ENCODE results near the gene SLC7A7. TPM values are rescaled to one million over a fixed set of nuclear protein-coding genes. Genes with fewer than 3 reads are reported as not detected.
A peak's percentile ranks its signal among the peaks of the same experiment; 100 is the strongest.

SLC7A7 gene
- total RNA-seq, 1 donor from 2014 or later: 157 TPM

DNA sequence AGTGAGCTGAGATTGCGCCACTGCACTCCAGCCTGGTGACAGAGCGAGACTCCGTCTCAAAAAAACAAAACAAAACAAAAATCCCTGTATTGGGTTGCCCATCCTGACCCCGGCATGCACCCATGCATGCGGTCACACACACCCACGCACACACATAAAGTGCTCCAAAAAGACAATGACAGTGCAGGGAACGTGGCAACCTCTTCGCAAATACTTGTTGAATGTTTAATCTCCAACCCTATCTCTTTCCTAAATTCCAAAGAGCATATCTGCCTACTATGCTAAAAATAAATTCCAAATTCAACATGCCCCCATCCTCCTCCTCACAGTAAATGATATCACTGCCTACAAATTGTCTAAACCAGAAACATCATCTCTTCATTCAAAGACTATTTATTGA lies 13.5 kb downstream of the SLC7A7 start:
- TF ChIP-seq, protein P1, sequence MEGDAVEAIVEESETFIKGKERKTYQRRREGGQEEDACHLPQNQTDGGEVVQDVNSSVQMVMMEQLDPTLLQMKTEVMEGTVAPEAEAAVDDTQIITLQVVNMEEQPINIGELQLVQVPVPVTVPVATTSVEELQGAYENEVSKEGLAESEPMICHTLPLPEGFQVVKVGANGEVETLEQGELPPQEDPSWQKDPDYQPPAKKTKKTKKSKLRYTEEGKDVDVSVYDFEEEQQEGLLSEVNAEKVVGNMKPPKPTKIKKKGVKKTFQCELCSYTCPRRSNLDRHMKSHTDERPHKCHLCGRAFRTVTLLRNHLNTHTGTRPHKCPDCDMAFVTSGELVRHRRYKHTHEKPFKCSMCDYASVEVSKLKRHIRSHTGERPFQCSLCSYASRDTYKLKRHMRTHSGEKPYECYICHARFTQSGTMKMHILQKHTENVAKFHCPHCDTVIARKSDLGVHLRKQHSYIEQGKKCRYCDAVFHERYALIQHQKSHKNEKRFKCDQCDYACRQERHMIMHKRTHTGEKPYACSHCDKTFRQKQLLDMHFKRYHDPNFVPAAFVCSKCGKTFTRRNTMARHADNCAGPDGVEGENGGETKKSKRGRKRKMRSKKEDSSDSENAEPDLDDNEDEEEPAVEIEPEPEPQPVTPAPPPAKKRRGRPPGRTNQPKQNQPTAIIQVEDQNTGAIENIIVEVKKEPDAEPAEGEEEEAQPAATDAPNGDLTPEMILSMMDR (IDR thresholded peaks at IDR 0.05): no peak
- H3K9me3 ChIP-seq: no peaks in the 10 kb centered on the region
- H3K4me3 ChIP-seq: no peak overlapping the region
- intact Hi-C loops (cut with DNase I): no loop called here
- no peaks in the 10 kb centered on the region for H3K36me3 ChIP-seq
- no peak overlapping the region for H3K27ac ChIP-seq
- H3K4me1 ChIP-seq: peaks cover 9% of the 10 kb centered on the region
- H3K27me3 ChIP-seq (ENCODE audit: low read depth): no peaks in the 10 kb centered on the region
- DNase-seq: no peak
- no peak for ATAC-seq

DNA sequence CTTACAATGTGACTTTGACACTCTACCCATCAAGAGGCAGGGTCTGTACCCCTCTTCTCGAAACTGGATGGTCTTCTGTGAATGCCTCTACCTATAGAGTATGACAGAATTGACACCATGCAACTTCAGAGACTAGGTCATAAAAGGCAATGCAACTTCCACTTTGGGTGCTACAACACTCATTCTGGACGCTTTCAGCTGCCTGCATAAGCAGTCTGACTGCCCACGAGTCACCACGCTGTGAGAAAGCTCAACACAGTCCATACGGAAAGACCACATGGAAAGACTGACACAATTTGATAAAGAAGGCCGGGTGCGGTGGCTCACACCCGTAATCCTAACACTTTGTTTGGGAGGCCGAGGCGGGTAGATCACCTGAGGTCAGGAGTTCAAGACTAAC lies 14.9 kb downstream of the SLC7A7 start:
- ATAC-seq: peak in 1 of 2 donors; percentile 18
- Histone ChIP-seq H3K9me3 (no peaks in the 10 kb centered on the region), H3K36me3 (no peaks in the 10 kb centered on the region), H3K4me1 (peaks cover 9% of the 10 kb centered on the region), H3K4me3 (no peak overlapping the region), H3K27ac (no peak overlapping the region), H3K27me3 (ENCODE audit: low read depth) (no peaks in the 10 kb centered on the region)
- intact Hi-C loops (cut with DNase I): no loop called here
- DNase-seq: no peak
- TF ChIP-seq, protein P1 (IDR thresholded peaks at IDR 0.05): no peak

DNA sequence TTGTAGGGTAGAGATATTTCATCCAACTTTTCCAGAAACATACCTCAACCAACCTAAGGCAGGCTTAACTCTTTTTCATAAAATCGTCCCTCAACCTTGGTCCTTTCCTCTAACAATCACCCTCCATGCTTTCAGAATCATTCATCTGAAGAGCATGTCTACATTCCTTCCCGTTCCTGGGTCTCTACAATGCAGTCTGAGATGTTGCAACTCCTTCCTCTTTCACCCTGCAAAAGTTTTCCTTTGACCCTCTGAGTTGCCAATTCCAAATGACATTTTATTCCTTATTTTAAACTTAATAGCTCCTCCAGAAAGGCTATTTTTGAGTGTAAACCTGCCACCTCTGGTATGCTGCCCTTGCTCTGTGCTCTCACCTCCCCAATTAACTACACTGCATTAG lies 16.7 kb downstream of the SLC7A7 start:
- Histone ChIP-seq H3K4me3 (no peak overlapping the region), H3K27ac (no peak overlapping the region), H3K9me3 (no peaks in the 10 kb centered on the region), H3K27me3 (ENCODE audit: low read depth) (no peaks in the 10 kb centered on the region), H3K36me3 (no peaks in the 10 kb centered on the region), H3K4me1 (peaks cover 9% of the 10 kb centered on the region)
- TF ChIP-seq, protein P1 (IDR thresholded peaks at IDR 0.05): no peak
- intact Hi-C loops (cut with DNase I): no loop called here
- peak; percentile 55 to 64 for ATAC-seq
- no peak for DNase-seq

DNA sequence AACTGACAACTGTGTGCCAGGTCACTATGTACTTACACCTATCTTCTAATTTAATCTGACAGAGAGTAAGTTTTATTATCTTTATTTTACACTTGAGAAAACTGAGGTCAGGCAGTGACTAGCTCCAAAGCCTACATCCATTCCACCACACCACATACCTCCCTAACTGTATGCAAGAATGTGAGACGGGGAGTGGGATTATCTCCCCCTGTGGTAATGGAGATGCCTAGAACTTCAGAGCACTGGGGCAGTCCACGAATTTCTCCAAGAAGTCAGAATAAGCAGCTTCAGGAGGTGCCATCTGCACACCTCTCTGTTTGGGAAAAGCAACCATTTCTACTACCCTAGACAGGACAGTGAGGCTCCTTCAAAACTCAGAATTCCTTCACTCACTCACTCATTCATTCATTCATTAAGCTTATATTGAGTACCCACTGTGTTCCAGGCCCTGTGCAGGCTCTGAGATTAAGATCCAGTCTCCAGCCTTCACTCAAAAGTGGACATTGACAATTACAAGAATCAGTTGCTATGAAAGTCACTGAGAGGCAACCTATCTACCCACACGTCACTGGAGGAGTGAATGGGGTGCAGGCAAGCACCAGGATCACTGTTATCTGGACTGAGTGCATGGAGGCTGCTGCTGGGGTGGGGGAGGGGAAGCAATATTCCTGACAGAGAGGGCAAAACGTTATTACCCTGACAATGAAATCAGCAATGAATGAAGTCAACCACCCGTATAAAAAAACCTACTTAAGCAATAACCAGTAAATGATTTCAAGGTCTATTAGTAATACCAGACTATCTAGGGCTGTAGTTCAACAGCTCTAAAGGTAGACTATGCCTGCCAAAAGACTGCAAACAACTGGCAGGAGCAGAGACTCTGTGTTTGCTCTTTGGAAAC lies 18.0 kb downstream of the SLC7A7 start:
- no peak overlapping the region for H3K27ac ChIP-seq
- H3K4me3 ChIP-seq: no peak overlapping the region
- DNase-seq (no peak), ATAC-seq (no peak)
- H3K27me3 ChIP-seq (ENCODE audit: low read depth): no peaks in the 10 kb centered on the region
- H3K36me3 ChIP-seq: no peaks in the 10 kb centered on the region
- intact Hi-C loops (cut with DNase I): no loop called here
- peaks cover 7% of the 10 kb centered on the region for H3K4me1 ChIP-seq
- no peaks in the 10 kb centered on the region for H3K9me3 ChIP-seq
- TF ChIP-seq, protein P1 (IDR thresholded peaks at IDR 0.05): no peak

DNA sequence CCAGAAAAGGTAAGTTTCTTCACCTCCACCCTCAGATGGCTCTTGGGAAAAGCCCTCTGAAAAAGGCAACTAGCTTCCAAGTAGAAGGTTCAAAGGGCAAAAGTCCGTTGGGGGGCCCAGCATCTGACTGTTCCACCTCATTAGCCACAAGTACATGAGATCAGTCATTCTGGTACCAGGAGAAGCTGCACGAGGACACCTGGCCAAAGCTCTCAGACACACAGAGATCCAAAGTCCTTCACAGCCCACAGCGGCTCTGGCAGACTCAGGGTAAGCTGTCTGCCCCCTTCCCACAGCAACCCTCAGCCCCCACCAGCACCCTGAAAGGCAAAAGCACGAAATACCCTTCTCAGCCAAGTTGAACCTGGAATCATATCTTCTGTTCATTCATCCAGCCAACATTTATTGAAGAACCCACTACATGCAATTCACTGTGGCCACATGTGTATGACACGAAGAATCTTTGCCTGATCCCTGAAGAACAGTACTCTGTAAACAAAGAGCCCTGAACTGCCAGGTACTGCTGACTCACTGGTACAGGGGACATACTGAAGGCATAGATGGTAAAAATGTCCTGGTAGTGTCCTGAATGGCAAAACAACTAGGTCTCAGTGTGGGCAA lies 19.0 kb downstream of the SLC7A7 start:
- no peak overlapping the region for H3K27ac ChIP-seq
- H3K27me3 ChIP-seq (ENCODE audit: low read depth): no peaks in the 10 kb centered on the region
- ATAC-seq (no peak), DNase-seq (no peak)
- TF ChIP-seq, protein P1 (IDR thresholded peaks at IDR 0.05): no peak
- no peak overlapping the region for H3K4me3 ChIP-seq
- H3K36me3 ChIP-seq: no peaks in the 10 kb centered on the region
- intact Hi-C loops (cut with DNase I): no loop called here
- H3K9me3 ChIP-seq: no peaks in the 10 kb centered on the region
- H3K4me1 ChIP-seq: peaks cover 4% of the 10 kb centered on the region

Data from lower lobe of right lung (tissue), 2 donors.